Stimulated activated naive CD8-positive, alpha-beta T cell treated with anti-CD3 and anti-CD28 coated beads, Interleukin-15, Interleukin-2, amounts not matched to agents 100 ng/mL and 50 ng/mL, for 24 hours (primary cell): ENCODE measurements around the gene PGPEP1.
A peak's percentile ranks its signal among the peaks of the same experiment; 100 is the strongest.
"Not testable (repeated sequence)": the region's sequence is repeated elsewhere in the genome, so short reads cannot be mapped to it uniquely, and the experiment has no call there.

Experiments used
- H3K27ac Mint-ChIP-seq: one replicate; pipeline ENCODE4 v1.8.0; 2021; ENCODE audit warnings: mild to moderate bottlenecking, mixed read lengths
- H3K27me3 Mint-ChIP-seq: one replicate; pipeline ENCODE4 v1.8.0; 2021; ENCODE audit warnings: mixed read lengths
- H3K36me3 Mint-ChIP-seq: one replicate; pipeline ENCODE4 v1.8.0; 2021; ENCODE audit warnings: low read depth, mixed read lengths
- H3K4me1 Mint-ChIP-seq: one replicate; pipeline ENCODE4 v1.8.0; 2021; ENCODE audit warnings: low read depth, mixed read lengths
- H3K4me3 Mint-ChIP-seq: one replicate; pipeline ENCODE4 v1.8.0; 2021; ENCODE audit warnings: mild to moderate bottlenecking, mixed read lengths
- H3K9me3 Mint-ChIP-seq: one replicate; pipeline ENCODE4 v1.8.0; 2021; ENCODE audit warnings: mixed read lengths

PGPEP1 gene

DNA sequence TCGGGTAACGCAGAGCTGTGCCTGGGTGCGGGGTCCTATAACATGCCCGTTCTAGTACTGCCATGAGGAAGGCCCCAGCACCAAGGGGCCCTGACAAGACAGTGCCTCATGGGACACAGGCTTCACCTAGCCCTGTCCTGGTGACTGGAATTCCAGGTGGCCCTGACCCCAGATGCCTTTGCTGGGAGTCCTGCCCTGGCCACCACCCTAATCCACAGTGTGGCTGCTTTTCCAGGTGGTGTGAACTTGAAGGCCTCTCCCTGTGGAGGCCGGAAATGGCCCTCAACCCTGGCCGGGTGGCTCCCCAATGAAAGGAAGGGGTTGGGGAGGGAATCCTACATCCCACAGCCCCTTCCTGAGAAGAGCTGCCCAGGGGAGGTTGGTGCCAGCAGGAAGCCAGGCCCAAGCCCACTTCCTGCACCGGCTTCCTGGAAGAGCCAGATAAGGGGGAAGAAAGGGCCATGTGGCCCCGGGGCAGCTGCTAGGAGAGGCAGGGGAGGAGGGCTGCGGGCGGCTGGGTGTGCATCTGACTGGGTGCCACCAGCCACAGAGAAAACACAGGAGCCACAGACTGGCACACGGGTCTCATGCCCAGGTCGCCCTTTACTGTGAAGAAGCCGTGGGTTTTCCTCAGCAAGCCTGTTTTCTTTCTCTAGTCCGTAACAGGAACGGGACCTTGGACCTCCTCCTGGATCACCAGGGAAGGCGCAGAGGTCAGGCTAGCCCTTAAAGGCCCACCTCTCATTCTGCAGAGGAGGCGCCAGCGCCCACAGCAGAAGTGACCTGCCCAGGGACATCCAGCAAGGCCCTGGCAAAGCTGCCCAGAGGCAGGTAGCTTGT, 22.2 kb upstream of the PGPEP1 start:
- H3K36me3 Mint-ChIP-seq, result peaks cover 54% of the 10 kb centered on the region
- H3K9me3 Mint-ChIP-seq, result no peaks in the 10 kb centered on the region
- no peaks in the 10 kb centered on the region for H3K27me3 Mint-ChIP-seq
- peak overlapping the region; percentile 93 for H3K27ac Mint-ChIP-seq
- H3K4me3 Mint-ChIP-seq, result peak overlapping the region; percentile 76
- peaks cover 68% of the 10 kb centered on the region for H3K4me1 Mint-ChIP-seq

DNA sequence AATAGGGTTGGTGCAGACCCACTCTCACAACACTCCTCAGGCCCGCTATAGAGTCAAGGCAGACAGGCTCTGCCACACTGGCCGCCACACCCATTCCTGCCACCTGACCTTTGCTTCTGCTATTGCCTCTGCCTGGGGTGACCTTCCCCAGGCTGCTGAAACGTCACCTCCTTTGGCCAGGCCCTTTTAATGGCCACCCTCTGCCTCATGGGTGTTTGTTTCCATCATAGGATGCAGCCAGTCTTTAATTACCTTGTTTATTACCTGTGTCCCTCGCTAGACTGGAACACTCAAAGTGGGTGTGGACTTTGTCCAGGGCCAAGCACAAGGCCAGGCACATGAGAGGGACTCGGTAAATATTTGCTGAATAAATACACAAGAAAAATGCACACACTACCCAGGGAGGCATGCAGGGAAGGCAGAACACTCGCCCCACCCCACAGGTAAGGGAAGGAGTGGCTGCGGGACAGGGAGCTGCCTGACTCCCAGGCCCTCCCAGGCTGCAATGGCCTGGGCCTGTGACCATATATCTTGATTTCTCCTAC, 20.7 kb upstream of the PGPEP1 start:
- Mint-ChIP-seq H3K9me3 (no peaks in the 10 kb centered on the region), H3K27ac (peak overlapping the region; percentile 93), H3K4me3 (peak overlapping the region; percentile 96), H3K4me1 (peaks cover 78% of the 10 kb centered on the region), H3K27me3 (no peaks in the 10 kb centered on the region), H3K36me3 (peaks cover 45% of the 10 kb centered on the region)

GRCh38 chr19:18320865-18321733, 19.3 kb upstream of the PGPEP1 start:
- Mint-ChIP-seq H3K4me1 (peaks cover 71% of the 10 kb centered on the region), H3K9me3 (no peaks in the 10 kb centered on the region), H3K27me3 (no peaks in the 10 kb centered on the region), H3K36me3 (peaks cover 38% of the 10 kb centered on the region), H3K4me3 (peak overlapping the region; percentile 96), H3K27ac (peak overlapping the region; percentile 97)

DNA sequence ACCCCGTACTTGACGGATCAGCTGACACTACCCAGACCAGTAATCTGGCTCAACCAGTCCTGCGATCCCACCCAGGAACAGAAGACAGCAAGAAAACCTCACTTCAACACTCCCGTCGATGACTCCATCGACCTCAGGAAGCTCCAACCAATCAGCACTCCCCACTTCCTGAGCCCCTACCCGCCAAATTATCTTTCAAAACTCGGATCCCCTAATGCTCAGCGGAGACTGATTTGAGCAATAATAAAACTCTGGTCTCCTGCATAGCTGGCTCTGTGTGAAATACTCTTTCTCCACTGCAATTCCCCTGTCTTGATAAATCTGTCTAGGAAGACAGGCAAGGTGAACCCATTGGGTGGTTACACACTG, 18.7 kb upstream of the PGPEP1 start:
- Mint-ChIP-seq H3K9me3 (no peaks in the 10 kb centered on the region), H3K27ac (peak overlapping the region; percentile 97), H3K4me1 (peaks cover 65% of the 10 kb centered on the region), H3K27me3 (no peaks in the 10 kb centered on the region), H3K4me3 (peak overlapping the region; percentile 96), H3K36me3 (peaks cover 38% of the 10 kb centered on the region)

GRCh38 chr19:18322318-18322758, 18.1 kb upstream of the PGPEP1 start:
- Mint-ChIP-seq H3K4me3 (peak overlapping the region; percentile 96), H3K4me1 (peaks cover 65% of the 10 kb centered on the region), H3K27ac (peak overlapping the region; percentile 97), H3K9me3 (no peaks in the 10 kb centered on the region), H3K36me3 (peaks cover 38% of the 10 kb centered on the region), H3K27me3 (no peaks in the 10 kb centered on the region)

- Mint-ChIP-seq H3K9me3 (no peaks in the 10 kb centered on the region), H3K27ac (peak within 1 kb of the TSS; percentile 97), H3K36me3 (peaks cover 38% of the 10 kb centered on the region), H3K4me3 (peak within 1 kb of the TSS; percentile 96), H3K27me3 (no peaks in the 10 kb centered on the region), H3K4me1 (peaks cover 59% of the 10 kb centered on the region)
Measured at GRCh38 chr19:18322759-18323460, 17.5 kb upstream of the PGPEP1 start, which contains the start of gene LSM4. Gene LSM4, minus strand, starts transcription at chr19:18323076. Its CDS starts 56 bp downstream, at chr19:18323020.

GRCh38 chr19:18324373-18324731, 16.0 kb upstream of the PGPEP1 start:
- not testable (repeated sequence) for H3K9me3 Mint-ChIP-seq, H3K27me3 Mint-ChIP-seq, H3K4me3 Mint-ChIP-seq
- H3K36me3 Mint-ChIP-seq, result peaks cover 31% of the 10 kb centered on the region
- H3K4me1 Mint-ChIP-seq, result peaks cover 55% of the 10 kb centered on the region
- peak overlapping the region; percentile 97 for H3K27ac Mint-ChIP-seq

- no peak overlapping the region for H3K4me3 Mint-ChIP-seq
- H3K9me3 Mint-ChIP-seq, result no peaks in the 10 kb centered on the region
- H3K27ac Mint-ChIP-seq, result no peak overlapping the region
- peaks cover 34% of the 10 kb centered on the region for H3K4me1 Mint-ChIP-seq
- no peaks in the 10 kb centered on the region for H3K27me3 Mint-ChIP-seq
- peaks cover 7% of the 10 kb centered on the region for H3K36me3 Mint-ChIP-seq
Measured at GRCh38 chr19:18326772-18327171, 13.6 kb upstream of the PGPEP1 start.

GRCh38 chr19:18328340-18329034, 11.9 kb upstream of the PGPEP1 start:
- Mint-ChIP-seq H3K36me3 (no peaks in the 10 kb centered on the region), H3K27ac (peak overlapping the region; percentile 58), H3K4me3 (peak overlapping the region; percentile 56), H3K27me3 (no peaks in the 10 kb centered on the region), H3K4me1 (peaks cover 24% of the 10 kb centered on the region), H3K9me3 (no peaks in the 10 kb centered on the region)

GRCh38 chr19:18329035-18329376, 11.4 kb upstream of the PGPEP1 start:
- Mint-ChIP-seq H3K27ac (peak overlapping the region; percentile 58), H3K4me1 (peaks cover 19% of the 10 kb centered on the region), H3K4me3 (peak overlapping the region; percentile 56), H3K9me3 (no peaks in the 10 kb centered on the region), H3K27me3 (no peaks in the 10 kb centered on the region), H3K36me3 (no peaks in the 10 kb centered on the region)

DNA sequence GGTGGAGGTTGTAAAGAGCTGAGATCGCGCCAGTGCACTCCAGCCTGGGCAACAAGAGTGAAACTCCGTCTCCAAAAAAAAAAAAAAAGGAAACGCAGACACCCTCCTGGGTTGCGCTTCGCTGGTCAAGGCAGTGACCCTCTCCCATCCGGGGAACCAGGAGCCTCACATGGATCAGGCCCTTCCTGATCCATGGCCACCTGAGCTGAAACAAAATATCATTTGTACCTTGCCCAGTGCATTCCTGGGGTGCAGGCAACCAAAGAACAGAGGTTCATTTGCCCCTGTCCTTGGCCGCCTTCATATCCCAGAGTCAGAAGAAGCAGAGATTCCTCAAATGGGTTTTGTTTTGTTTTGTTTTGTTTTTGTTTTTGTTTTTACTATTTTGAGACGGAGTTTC, 9.5 kb upstream of the PGPEP1 start:
- H3K4me1 Mint-ChIP-seq, result peaks cover 14% of the 10 kb centered on the region

GRCh38 chr19:18332917-18333530, 7.4 kb upstream of the PGPEP1 start:
- H3K27me3 Mint-ChIP-seq, result no peaks in the 10 kb centered on the region
- no peak overlapping the region for H3K27ac Mint-ChIP-seq
- peaks cover 14% of the 10 kb centered on the region for H3K4me1 Mint-ChIP-seq
- no peaks in the 10 kb centered on the region for H3K9me3 Mint-ChIP-seq
- H3K36me3 Mint-ChIP-seq, result no peaks in the 10 kb centered on the region
- H3K4me3 Mint-ChIP-seq, result no peak overlapping the region

More for the DNA sequence above, 9.5 kb upstream of the PGPEP1 start:
- Mint-ChIP-seq H3K27me3 (no peaks in the 10 kb centered on the region), H3K36me3 (no peaks in the 10 kb centered on the region), H3K4me3 (no peak overlapping the region), H3K27ac (no peak overlapping the region), H3K9me3 (no peaks in the 10 kb centered on the region)

DNA sequence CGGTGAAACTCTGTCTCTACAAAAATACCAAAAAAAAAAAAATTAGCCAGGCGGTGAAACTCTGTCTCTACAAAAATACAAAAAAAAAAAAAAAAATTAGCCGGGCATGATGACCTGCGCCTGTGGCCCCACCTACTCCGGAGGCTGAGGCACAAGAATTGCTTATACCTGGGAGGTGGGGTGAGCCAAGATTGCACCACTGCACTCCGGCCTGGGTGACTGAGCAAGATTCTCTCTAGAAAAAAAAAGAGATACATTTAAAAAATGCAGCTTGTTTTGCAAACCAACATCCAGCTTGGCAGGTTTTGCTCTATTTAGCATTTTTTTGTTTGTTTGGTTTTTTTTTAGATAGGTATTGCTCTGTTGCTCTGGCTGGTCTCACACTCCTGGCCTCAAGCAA, 6.7 kb upstream of the PGPEP1 start:
- H3K4me3 Mint-ChIP-seq, result no peak overlapping the region
- no peaks in the 10 kb centered on the region for H3K36me3 Mint-ChIP-seq
- H3K4me1 Mint-ChIP-seq, result peaks cover 9% of the 10 kb centered on the region
- no peak overlapping the region for H3K27ac Mint-ChIP-seq
- H3K9me3 Mint-ChIP-seq, result no peaks in the 10 kb centered on the region
- H3K27me3 Mint-ChIP-seq, result no peaks in the 10 kb centered on the region

DNA sequence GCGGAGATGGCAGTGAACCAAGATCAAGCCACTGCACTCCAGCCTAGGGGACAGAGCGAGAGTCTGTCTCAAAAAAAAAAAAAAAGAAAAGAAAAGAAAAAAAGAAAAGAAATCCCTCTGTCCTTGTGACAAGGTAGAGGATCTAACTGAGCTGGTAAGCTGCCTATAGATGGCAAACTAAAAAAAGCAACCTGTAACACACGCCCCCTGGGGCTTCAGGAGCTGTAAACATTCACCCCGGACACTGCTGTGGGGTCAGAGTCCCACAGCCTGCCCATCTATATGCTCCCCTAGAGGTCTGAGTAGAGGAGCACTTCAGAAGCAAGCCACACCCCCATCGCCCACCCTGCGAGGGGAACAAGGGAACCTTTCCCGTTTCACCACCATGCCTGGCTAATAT, 4.3 kb upstream of the PGPEP1 start:
- H3K9me3 Mint-ChIP-seq, result no peaks in the 10 kb centered on the region
- no peak overlapping the region for H3K27ac Mint-ChIP-seq
- H3K4me1 Mint-ChIP-seq, result peaks cover 5% of the 10 kb centered on the region
- no peaks in the 10 kb centered on the region for H3K36me3 Mint-ChIP-seq
- no peak overlapping the region for H3K4me3 Mint-ChIP-seq
- H3K27me3 Mint-ChIP-seq, result no peaks in the 10 kb centered on the region
